K562 treated with DMSO at 1 percent for 4 hours (cell line): ENCODE results near the gene WNK2. TPM values are rescaled to one million over a fixed set of nuclear protein-coding genes. Genes with fewer than 3 reads are reported as not detected.

Experiments
- total RNA-seq: library from RNA; unstranded; fragments of 300-600 nt; gene quantifications from 2 replicates; pipeline ENCODE4 v1.2.3, GENCODE V29; 2022; ENCODE audit not compliant: insufficient read depth

WNK2 gene
- total RNA-seq, result 0.48 and 0.54 TPM in 2 replicates

GRCh38 chr9:93183663-93184431 lies at the start of gene WNK2:
Gene WNK2 (plus strand): TSS chr9:93184139. CDS start chr9:93184930, 791 bp downstream.

Other genes starting within 250 kb of the WNK2 start
- 0.19 and 0.25 TPM in 2 replicates for gene FGD3, start 236.6 kb upstream of the WNK2 start, total RNA-seq
- gene SUSD3, start 125.4 kb upstream of the WNK2 start, total RNA-seq, result 27.8 and 32.1 TPM in 2 replicates
- gene CARD19, start 87.9 kb upstream of the WNK2 start, total RNA-seq, result 37.8 and 47.9 TPM in 2 replicates
- gene NINJ1, start 49.9 kb upstream of the WNK2 start, total RNA-seq, result 29.0 and 33.6 TPM in 2 replicates